GM12892 (cell line): ENCODE results near the gene GNAI1.

ENCODE experiments used
- DNase-seq: peaks from one replicate; pipeline ENCODE4 v3.0.0; 2011; ENCODE audit not compliant: insufficient read length
- FAIRE-seq: peaks from 2 replicates; lab custom pipeline; 2011; peaks lifted over from hg19 to GRCh38; lab: Jason Lieb, UNC
- POLR2A ChIP-seq: IDR thresholded peaks from 2 replicates; pipeline ENCODE4 v1.6.1; 2011; ENCODE audit warnings: low read depth, low read length, control low read depth
- POLR2AphosphoS5 ChIP-seq: IDR thresholded peaks from 2 replicates; pipeline ENCODE4 v1.6.1; 2011; ENCODE audit warnings: low read depth, low read length, control low read depth
- TAF1 ChIP-seq: IDR thresholded peaks from 2 replicates; pipeline ENCODE4 v1.6.1; 2011; ENCODE audit warnings: low read depth, mild to moderate bottlenecking, control low read depth, low read length, borderline replicate concordance

GNAI1 gene

DNA sequence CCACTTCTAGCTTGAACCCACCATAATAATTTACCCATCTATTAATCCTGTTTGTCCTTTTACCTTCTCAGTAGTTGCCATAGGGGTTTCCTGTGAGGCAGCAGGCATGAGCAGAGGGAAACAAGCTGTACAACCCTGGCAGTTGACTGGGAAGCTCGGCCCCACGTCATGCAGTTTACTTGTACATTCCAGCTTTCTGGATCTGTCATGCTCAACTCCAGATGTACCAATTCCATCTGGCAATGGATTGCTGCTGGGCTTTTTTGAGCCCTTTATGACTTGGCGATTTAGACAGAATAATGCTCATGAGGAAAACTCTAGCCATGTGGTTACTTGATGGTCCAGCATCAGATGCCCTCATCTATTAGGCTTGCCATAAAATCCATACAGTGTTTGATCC is 112.5 kb downstream of the GNAI1 start:
- FAIRE-seq (no peak), DNase-seq (no peak)
- TF ChIP-seq POLR2A (no peak), TAF1 (no peak), POLR2AphosphoS5 (no peak)

DNA sequence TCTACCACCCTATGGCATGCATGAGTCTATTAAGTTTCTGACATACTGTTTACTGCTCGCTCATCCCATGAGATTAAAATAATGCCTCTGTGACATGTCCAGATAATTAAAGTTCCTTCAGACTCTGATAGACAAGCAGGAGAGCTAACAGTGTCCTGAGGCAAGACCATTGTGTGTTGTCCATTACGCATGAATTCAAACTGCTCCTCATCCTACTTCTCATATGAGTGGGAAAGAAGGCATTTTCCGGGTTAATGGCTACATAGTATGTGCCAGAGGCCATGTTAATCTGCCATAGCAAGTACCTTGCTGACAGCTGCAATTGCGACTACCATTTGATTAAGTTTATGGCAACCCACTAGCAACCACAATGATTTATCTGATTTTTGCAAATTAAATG is 113.3 kb downstream of the GNAI1 start:
- TF ChIP-seq POLR2AphosphoS5 = no peak
- no peak for TF ChIP-seq POLR2A
- no peak for TF ChIP-seq TAF1
- no peak for DNase-seq
- no peak for FAIRE-seq

DNA sequence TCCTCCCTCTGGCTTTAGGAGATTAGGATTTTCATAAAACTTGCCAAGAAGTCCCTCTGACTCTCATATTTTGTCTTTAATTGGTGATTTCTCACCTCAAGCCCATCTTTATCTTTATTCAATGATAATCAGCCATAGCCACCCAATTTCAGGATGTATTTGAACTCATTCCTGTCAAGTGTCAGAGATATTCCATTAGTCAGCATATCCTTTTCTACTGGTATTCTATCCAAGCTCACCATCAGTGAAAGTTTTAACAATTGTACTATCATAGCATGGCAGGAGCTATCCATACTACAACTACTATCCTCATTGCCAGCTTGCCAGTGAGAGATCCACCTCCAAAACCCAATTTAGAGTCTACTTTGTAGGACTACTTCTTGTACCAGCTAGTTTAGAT is 114.6 kb downstream of the GNAI1 start:
- FAIRE-seq (no peak), DNase-seq (no peak)

DNA sequence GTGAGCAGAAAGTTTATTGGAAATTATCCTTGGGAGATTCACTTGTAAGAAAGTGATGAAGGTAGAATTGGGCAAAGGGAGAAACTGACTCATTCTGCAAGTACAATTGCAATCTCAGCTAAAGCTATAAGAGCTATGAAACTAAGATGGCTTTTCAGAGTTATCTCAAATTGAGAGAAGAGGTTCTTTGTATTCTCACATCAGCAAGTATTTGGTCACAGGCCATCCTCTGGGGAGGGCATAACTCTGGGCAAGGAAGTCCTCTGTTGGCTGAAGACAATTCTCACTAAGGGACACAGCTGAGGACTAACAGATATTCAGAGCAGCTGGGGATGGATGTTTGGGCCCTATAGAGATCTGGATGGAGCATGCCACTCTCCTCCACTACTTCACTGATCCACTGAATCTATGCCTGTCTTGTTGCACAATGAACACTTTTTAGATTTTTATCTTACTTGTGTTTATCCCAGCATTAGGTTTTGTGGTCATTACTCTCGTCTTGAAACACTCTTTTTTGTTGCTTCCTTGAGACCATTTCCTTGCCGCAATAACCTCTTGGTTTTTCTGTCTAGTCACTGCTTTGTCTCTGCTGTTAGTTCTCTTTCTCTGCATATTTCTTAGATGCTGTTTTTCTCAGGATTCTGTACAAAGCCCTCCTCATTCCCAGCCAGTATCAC is 115.1 kb downstream of the GNAI1 start:
- FAIRE-seq = no peak
- DNase-seq = no peak
- TF ChIP-seq POLR2AphosphoS5 (no peak), TAF1 (no peak), POLR2A (no peak)

More for the DNA sequence above, 114.6 kb downstream of the GNAI1 start:
- TF ChIP-seq POLR2AphosphoS5 (no peak), TAF1 (no peak), POLR2A (no peak)

DNA sequence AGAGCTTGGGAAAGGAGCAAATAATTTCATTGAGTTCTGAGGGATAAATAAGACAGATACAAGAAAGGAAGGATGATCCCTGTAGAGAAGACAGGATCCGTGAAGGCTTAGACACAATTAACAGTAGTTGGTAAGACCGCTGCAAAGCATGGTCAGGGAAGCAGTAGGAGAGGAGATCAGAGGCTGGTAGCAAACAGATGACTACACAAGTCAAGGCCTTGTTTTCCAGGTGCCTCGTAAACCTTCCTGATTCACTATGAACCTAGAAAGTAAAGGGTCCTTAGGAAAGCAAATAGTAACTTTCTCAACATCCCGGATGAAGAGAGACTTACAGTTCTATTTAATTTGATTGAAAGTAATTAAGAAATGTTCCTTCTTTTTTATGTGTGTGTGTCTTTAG is 118.6 kb downstream of the GNAI1 start:
- FAIRE-seq (no peak), DNase-seq (no peak)
- TF ChIP-seq POLR2AphosphoS5 = no peak
- TF ChIP-seq POLR2A = no peak
- no peak for TF ChIP-seq TAF1

DNA sequence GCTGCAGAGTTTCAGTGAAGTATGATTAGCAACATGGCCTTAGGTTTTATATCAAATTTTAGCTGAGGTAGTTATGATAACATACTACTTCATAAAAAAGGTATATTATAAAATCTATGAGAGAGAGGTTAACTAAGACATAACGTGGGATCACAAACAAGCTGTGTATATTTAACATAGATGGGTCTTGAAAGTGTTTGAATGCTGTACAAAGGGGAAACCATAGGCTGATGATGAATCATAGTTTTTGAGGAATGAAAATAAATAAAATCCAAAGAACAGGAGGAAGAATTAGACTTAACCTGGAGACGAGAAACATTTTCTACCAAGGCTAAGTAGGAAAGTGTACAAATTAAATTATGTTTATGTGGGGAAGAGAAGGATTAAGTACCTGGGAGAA is 119.0 kb downstream of the GNAI1 start:
- FAIRE-seq (no peak), DNase-seq (no peak)
- TF ChIP-seq POLR2A (no peak), POLR2AphosphoS5 (no peak), TAF1 (no peak)

DNA sequence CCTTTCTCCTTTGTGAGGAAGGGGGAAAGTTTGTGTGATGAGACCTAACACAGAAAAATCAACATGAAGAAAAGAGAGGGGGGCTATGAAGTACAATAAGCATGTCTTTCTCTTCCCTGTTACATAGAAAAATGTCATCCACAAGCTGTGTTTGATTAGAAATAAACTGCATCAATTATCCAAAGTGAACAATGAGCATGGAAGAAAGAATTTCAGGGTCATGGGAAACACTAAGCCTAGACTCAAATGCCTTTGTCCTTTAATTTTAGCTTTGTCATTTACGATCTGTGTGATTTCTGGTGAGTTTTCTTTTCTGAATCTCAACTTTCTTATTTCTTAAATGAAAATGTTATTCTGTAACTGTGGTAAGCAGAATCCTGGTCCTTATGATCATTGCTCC is 121.0 kb downstream of the GNAI1 start:
- no peak for DNase-seq
- FAIRE-seq = no peak
- TF ChIP-seq POLR2AphosphoS5 (no peak), POLR2A (no peak), TAF1 (no peak)

DNA sequence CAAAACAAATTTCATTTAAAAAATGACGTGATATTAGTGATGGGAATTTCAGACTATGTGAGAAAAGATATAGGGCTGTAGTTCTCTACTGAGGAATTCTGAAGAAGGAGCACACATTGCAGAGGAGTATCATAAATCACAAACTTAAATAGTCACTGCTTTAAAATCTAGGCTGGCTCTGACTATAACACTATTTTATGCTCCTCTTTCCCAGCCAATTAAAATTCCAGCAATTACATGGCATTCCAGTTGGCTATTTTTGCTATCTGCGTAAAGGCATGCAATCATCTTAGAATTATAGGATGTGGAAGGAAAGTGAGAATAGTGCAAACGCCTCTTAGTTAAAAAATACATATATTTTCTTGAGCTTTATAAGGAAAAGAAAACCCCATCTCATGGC is 123.1 kb downstream of the GNAI1 start:
- no peak for FAIRE-seq
- no peak for TF ChIP-seq POLR2AphosphoS5
- DNase-seq = no peak

DNA sequence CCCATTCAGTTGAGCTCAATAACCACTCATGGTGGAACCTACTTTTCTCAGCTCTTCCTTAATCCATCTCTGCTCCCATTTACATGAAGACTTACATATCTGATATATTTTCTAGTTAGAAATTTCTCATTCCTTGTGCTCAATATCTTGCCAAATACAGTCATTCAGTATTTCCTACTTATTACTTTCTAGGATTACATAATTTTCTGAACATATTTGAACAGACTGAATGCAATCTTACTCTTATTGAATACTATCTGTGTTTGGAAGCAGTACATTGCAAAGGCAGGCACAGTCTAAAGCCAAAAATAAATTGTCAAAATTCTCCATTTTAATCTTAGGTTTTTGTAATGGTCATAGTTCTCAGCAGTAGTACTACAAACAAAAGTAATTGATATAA is 126.0 kb downstream of the GNAI1 start:
- FAIRE-seq = no peak
- no peak for TF ChIP-seq POLR2AphosphoS5
- TF ChIP-seq POLR2A = no peak
- TF ChIP-seq TAF1 = no peak
- DNase-seq = no peak

DNA sequence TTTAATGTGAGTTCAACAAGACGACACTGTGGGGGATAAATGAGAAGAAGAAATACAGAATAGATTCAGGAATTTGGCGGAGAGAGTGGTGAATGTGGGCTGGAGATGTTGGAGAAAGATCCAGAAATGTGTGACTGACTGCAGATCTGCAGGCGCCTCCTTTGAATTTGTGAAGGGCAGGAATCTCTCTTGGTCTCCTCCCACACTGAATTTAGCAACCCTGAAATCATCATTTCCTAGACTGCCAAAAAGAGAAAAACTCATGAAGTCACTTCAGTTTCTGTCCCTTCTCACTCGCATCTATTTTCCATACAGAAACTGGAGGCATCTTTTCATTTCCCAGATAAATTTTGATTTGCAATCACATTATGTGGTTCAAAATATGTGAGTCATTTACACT is 128.7 kb downstream of the GNAI1 start:
- FAIRE-seq (no peak), DNase-seq (no peak)
- TF ChIP-seq POLR2AphosphoS5 (no peak), POLR2A (no peak), TAF1 (no peak)

DNA sequence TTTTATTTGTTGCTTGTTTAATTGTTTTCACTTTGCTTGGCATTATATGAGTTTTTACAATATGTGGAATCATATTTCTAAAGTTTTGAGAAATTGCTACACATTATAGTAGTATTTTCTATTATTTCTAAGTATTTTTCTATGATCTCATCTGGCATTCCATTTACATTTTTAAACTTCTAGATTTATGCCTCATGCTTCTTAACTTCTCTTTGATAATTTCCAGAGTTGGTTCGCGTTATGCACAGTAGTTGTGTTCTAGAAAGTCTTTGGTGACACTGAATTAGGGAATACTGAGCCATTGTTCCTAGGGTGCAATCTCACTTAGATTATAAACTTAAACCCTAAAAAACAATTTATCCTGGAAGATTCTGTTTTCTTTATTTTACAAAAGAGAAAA is 129.2 kb downstream of the GNAI1 start:
- FAIRE-seq (no peak), DNase-seq (no peak)
- no peak for TF ChIP-seq POLR2AphosphoS5
- TF ChIP-seq TAF1 = no peak
- TF ChIP-seq POLR2A = no peak

DNA sequence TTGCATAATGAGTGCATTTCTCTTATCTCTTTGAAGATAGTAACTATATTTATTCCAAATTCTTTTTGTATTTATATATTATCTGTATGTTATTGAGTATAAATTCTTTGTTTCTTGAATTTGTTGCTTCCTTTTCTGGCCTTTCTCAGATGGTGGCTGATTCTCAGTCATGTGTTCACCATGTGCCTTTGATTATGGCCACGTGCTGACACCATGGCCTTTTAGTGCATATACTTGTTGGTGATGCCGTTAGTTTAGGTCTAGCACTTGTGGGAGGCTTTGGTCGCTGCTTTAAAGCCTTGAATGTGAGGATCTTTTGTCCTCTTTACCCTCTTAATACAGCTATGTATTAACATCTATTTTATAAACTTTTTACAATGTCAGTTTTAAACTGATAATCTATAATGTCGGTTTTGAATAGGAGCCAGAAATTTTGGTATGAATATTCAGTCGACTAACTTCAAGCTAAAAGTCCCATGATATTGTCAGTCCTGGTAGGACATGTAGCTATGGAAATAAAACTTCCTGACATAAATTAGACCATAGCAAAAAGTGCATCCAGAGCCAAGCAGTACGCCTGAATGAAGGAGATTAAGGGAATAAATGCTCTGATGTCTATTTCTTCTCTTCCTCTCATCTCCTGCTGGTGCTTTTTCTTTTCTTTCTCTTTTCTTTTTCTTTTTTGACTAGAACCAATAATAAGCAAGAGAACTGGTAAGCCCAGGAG is 130.3 kb downstream of the GNAI1 start:
- no peak for DNase-seq
- no peak for FAIRE-seq
- TF ChIP-seq POLR2A = no peak
- TF ChIP-seq POLR2AphosphoS5 = no peak
- TF ChIP-seq TAF1 = no peak
